ENCODE measurements around the gene ZFR.
"Not testable (repeated sequence)": the region's sequence is repeated elsewhere in the genome, so short reads cannot be mapped to it uniquely, and the experiment has no call there.

The ZFR gene

DNA sequence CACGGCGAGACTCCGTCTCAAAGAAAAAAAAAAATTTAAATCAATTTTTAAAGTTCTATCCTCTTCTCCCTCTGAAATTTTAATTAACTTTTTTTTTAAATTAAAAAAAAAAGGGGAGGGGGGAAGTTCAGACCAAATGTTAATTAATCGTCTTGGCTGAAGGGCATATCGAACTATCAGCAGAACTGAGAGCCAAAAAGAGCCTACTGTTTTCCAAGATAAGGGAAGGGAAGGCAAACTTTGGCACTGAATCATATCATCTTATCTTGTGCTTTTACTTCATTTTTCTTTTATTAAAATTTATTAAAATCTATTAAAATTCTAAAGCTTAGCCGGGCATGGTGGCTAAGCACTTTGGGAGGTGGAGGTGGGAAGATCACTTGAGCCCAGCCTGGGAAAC is 85.9 kb downstream of the ZFR start:
- no peak for DNase-seq (ENCODE audit: low spot score)

DNA sequence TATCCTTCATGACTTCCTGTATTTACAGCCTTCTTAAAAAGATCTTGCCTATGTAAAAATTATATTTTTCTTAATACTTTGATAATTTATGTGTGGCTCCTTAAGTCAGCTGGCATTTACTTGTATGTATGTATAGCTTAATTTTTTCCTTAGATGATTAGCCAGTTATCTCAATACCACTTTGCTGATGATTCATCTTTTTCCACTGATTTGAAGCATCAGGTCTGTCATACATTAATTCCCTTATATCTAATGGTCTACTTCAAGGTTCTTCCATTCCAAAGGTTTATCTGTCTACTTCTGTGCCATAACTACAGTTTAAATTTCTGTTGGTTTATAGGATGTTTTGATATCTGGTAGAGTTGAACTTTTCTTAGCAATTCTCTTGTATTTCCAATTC is 86.9 kb downstream of the ZFR start:
- no peak for DNase-seq (ENCODE audit: low spot score)

DNA sequence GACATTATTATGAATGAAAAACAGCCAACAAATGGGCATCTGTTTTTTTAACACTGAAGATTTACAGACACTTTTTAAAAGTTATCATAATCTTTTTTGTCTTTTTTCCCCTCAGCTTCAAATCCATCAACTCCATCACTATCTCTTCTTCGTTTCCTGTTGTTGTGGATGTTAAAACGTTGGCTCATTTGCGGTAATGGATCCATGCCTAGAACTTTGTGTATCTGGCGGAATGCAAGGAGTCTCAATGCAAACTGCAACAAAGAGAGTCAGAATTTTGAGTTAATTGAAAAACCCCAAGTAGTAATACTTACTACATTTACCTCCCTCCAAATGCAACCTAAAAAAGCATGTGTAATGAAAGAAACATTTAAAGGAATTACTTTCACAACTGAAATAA is 88.9 kb downstream of the ZFR start:
- DNase-seq (ENCODE audit: low spot score): no peak

DNA sequence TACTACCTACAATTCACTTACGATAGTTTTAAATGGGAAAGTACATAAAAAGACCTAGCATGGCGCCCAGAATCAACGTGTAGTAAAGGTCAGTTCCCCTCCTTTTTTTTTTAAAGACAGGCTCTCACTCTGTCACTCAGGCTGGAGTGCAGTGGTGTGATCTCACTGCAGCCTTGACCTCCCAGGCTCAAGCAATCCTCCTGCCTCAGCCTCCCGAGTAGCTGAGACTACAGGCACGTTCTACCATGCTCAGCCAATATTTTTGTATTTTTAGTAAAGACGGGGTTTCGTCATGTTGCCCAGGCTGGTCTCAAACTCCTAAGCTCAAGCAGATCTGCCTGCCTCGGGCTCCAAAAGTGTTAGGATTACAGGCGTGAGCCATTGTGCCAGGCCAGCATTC is 91.1 kb downstream of the ZFR start:
- DNase-seq (ENCODE audit: low spot score): no peak

DNA sequence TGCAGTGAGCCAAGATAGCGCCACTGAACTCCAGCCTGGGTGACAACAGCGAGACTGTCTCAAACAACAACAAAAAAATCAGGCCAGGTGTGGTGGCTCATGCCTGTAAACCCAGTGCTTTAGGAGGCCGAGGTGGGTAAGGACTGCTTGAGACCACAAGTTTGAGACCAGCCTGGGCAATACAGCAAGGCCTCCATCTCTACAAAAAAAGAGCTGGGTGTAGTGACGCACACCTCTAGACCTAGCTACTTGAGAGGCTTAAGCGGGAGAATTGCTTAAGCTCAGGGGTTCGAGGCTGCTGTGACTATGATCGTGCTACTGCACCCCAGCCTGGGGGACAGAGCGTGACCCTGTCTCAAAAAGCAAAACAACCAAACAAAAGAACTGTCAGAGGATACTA is 91.9 kb downstream of the ZFR start:
- DNase-seq (ENCODE audit: low spot score): no peak

DNA sequence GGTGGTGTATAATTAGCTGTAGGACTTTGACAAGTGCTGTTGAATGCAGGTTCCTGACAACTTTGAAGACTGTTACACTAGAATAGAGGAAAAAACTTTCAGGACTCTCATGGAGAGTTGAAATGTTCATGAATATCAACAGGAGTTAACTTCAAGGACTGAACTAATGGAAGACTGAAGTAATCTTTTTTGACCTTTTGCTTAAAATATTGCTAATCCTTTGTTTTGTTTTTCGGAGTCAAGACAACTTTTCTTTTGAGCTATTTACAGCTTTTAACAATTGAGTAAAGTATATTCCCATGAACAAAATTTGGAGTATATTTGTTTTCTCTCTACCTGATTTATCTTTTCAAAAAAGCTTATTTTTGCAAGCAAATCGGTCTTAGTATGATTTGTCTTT is 97.7 kb downstream of the ZFR start:
- DNase-seq (ENCODE audit: low spot score): no peak

DNA sequence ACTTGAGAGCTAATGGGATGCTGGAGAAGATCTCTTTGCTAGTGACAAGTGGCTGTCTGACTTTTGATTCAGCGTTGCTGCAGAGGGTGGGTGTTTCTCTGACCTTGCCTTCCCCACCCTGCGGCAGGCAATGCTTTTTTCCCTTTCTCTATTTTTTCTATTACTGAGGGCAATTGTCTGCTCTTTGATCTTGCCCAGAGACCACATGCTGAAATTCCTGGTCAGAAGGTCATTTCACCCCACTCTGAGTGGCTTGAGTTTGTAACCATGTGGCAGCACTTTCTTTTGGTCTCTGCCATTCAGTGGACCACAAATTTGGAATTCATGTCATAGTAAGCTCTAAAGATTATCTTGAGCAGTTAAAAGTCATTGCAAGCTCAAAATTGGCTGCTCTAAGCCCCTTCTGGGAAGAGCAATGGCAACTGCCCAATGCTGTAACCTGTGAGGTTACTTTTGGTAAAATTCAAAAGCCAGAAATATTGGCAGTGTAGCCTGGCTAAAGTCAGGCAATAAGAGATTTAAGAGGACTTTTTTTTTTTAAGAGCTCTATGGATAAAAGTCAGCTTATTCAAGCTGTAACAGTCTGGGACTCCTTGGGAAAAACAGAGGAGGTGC is 101.4 kb downstream of the ZFR start:
- no peak for DNase-seq (ENCODE audit: low spot score)

DNA sequence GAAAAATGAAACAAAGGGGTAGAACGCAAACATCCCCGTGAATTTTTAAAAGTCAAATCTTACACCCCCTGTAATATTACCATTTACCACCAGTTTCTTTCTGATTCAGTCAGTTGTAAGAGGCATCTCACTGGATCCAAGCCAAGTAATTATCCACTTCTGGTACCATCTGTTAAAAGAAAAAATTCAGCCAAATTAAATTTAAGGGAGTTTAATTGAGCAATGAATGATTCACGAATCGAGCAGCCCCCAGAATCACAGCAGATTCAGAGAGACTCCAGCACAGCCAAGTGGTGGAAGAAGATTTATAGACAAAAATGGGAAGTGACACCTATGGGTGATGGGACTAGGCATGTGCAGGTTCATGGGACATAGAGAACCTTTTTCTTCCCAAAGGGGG is 101.9 kb downstream of the ZFR start:
- no peak for DNase-seq (ENCODE audit: low spot score)

DNA sequence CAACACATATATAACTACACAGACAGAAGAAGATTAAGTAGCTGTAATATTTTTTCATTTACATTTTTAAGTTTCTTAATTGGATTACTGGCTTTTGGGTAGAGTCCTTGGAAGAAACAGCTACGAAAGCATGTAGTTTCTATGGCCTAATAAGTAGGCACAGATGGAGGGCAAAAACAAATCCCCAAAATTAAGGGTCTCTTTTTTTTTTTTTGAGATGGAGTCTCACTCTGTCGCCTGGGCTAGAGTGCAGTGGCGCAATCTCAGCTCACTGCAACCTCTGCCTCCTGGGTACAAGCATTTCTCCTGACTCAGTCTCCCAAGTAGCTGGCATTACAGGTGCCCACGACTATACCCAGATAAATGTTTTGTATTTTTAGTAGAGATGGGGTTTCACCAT is 104.7 kb downstream of the ZFR start:
- no peak for DNase-seq (ENCODE audit: low spot score)

DNA sequence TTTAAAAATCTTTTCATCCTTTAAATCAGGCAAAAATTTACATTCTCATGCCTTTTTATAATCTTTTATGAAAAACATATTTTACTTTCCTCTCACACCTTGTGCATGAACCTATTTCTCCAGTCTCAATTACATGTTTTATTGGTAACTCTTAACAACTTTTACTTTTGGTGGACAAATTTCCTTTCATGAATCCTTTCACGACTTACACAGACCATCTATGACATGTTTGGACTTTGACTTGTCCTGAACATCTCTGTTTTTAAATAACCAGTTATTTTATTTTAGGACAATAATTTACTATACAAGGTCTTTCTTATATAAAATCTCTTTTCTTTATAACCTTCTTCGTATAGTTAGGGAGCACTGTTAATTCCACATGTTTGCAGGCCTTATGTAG is 105.3 kb downstream of the ZFR start:
- DNase-seq (ENCODE audit: low spot score): peak; percentile 50

DNA sequence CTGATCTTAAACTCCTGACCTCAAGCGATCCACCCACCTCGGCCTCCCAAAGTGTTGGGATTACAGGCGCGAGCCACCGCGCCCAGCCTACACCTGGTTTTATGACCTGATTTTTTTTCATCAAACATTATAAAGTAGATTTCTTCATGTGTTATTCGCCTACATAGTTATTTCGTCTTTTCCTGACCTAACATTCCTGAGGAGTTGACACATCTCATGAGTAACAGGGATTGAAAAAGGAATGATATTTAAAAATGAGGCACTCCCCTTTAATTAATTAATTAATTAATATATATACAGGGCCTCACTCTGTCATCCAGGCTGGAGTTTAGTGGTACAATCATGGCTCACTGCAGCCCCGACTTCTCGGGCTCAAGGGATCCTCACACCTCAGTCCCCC is 111.6 kb downstream of the ZFR start:
- no peak for DNase-seq (ENCODE audit: low spot score)

DNA sequence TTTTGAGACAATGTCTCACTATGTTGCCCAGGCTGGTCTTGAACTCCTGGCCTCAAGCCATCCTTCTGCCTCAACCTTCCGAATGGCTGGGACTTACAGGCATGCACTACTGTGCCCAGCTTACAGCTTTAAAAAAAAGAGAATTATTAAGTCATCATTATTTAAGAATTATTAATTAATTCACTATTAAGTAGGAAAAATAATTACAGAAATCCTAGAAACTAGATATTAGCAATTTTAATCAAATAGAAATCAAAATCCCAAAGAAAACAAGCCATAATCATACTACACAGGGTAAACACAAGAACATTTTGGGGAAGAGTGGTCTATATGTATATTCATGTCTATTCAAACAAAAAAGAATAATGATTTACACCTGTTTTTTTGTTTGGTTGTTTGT is 112.2 kb downstream of the ZFR start:
- DNase-seq (ENCODE audit: low spot score): no peak

DNA sequence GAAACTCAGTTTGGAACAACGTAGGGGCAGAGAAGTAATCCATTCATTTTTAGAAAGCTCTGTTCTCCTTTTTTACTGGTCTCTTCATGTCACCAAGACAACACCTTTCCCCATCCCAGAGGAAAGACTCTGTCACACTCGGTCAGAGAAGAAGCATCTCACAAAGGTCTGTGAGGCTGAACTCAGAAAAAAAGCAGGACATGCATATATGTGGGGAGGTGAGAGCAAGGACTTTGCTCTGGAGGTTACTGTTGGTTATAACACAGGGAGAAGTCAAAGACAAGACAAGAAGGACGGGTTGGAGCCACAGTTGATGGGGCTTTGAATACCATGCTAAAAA is 112.6 kb downstream of the ZFR start:
- DNase-seq (ENCODE audit: low spot score): no peak

DNA sequence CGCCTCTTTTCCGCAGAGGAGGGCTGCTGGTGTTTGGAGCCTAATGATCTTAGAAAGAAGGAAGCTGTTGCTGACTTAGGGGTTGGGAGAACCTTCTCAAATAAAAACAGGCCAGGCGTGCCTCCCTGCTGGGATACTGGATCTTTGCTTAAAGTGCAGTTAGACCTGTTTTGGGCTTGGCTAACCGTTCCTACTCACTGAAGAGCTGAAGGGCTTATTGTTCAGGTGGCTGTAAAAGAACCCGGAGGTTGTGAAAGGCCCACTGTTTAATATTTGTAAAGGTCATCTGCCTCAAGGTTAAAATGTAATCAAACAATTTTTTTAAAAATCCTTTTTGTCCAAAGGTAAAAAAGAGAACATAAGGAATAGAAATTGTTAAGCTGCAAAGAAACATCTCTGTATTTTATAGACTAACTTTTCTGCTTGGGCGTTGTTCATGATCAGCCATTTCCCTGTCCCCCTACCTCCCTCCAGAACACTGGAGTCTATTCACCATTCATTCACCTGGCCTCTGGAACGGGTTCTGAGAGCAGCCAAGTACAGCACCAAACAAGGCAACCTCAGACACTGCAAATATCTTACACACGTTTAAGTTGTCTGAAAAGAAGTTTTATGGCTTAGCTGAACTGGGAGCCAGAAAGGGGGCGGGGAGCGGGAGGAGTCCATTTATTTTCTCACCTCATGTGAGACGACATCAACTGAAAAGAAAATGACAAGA is 113.2 kb downstream of the ZFR start:
- DNase-seq (ENCODE audit: low spot score): no peak

DNA sequence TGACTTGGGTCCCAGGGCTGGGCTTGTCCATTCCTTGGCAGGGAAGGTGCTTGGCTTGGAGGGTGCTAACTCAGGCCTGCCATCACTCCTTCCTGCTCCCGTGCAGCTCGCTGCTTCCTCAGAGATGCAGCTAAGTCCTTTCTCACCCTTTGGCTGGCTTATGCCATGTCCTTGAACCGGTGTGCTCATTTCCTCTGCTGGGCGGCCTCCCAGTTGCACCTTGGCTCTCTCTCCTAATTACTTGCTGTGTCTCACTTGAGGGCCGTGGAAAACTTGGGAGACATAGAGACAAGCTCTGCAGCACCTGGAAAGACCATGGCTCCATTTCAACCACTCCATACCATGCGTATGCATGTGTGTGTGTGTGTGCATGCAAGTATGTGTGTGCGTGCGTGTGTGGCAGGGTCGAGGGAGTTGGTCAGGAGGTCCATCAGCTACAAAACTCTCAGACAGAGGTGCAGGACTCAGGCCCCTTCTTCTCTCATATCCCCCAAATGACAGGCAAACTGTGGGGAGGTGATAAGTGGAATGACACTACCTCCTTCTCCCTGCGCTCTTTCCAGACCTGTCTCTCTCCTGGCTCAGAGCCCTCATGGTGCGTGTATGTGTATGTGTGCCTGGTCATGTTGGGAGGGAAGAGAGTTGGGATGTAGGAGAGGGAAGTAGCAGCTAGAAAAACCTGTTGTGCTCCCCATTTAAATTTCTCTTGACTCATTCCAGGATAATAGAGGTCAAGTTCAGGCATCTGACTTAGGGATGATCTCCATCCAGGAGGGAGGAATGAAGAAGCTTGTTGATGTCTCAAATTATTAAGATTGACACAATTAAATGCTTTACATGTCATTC is 114.2 kb downstream of the ZFR start:
- no peak for DNase-seq (ENCODE audit: low spot score)

DNA sequence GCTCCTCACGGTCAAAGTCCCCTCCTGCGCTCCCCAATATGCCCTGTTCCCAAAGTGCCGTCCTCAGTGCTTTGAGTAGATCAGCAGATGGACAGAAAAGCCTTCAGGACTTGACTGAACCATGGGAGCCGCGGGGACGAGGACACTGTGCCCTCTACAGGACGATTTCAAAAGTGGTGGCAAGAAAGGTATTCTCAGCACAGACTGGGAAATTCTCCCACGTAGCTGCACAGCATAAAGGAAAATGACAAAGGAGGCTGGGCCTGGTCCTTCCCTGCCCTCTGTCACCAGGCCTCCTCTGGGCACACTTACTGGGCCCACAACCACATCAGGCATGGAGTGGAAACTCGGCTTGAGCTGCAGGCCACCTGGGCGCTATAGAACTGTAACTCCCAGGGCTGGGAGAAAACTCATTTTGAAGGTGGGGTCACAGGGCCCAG is 115.1 kb downstream of the ZFR start:
- DNase-seq (ENCODE audit: low spot score): peak; percentile 72

DNA sequence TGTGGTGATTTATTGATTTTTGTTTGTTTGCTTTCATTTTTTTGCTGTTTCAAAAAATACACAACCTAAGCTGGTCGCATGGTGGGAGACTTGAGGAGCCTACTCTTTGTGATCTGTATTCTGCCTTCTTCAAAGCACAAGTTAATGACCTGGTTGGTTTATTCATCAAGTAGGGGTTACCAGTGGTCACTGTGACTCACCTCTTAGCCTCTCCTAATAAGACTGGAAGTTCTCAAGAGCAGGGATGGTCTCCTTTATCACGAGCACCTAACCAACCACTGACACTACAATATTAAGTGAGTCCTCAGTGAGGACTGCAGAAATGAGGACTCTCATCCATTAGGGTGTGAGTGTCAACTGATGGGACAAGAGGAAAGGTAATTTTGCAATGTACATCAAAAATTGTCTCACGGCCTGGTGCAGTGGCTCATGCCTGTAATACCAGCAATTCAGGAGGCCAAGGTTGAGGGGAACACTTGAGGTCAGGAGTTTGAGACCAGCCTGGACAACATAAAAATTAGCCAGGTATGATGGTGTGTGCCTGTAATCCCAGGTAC is 118.2 kb downstream of the ZFR start:
- DNase-seq (ENCODE audit: low spot score): peak; percentile 45

DNA sequence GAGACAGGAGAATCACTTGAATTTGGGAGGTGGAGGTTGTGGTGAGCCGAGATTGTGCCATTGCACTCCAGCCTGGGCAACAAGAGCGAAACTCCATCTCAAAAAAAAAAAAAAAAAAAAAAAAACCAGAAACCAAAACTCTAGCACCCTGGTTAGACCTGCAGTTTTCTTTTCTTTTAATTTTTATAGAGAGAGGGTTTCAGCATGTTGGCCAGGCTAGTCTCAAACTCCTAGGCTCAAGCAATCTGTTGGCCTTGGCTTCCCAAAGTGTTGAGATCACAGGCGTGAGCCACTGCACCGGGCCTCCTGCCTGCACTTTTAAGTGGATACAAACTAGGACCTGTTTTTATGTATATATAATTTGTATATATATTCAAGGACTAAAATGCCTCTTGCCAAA is 118.9 kb downstream of the ZFR start:
- DNase-seq (ENCODE audit: low spot score): no peak

DNA sequence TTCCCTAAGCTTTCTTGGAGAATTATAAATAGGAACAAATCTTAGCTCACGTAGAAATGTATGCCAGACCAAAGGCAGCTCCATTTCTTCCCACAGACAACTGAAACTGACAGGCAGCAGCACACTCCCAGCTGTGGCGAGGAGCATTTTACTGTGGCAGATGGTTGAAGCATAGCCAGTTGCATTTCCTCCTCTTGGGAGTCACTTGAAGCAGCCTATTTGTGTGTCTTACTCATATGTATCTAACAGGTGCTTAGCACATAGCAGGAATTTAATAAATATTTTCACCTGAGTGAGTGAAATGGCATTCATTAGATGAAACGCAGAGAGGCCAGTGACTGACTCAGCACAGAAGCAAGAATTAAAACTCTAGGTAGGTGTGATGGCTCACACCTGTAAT is 119.5 kb downstream of the ZFR start:
- DNase-seq (ENCODE audit: low spot score): no peak

DNA sequence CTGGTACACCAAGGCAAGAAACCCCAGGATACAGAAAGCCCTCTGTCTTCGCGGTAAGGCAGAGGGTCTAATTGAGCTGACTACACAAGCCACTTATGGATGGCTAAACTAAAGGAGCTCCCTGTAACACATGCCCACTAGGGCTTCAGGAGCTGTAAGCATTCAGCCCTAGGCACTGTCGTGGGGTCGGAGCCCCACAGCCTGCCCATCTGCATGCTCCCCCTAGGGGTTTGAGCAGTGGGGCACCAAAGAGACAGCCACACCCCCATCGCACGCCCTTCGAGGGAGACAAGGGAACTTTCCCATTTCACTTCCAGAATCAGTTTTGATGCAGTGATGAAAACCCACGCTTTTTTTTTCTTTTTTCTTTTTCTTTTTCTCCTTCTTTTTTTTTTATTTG is 120.8 kb downstream of the ZFR start:
- DNase-seq (ENCODE audit: low spot score): no peak

DNA sequence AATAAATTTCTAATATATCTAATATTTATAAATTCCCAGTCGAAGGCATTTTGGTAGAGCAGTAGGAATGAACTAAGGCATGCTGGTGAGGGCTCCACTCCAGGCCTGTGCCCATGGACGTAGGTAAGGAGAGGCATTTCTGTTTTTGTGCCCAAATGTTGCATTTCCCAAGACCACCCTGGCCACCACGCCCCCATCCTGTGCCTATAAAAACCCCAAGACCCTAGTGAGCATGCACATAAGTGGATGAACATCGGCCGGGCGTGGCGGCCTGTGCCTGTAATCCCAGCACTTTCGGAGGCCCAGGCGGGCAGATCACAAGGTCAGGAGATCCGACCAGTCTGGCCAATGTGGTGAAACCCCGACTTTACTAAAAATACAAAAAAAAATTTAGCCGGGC is 121.7 kb downstream of the ZFR start:
- DNase-seq (ENCODE audit: low spot score): no peak

DNA sequence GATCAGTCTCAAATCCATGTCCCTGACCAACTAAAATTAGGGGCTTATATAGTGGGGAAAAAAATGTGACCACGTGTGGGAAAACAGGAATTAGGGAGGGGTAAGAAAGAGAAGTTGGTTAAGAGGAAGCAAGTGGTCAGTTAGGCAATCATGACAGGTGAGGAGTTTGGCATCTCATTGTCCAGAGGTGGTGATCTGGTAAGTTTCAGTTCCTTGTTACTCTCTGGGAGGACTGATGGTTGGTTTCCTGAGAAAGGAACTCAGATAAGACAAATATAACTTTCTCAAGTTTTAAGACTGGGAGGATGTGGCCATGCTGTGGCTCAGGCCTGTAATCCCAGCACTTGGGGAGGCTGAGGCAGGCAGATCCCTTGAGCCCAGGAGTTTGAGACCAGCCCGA is 122.8 kb downstream of the ZFR start:
- DNase-seq (ENCODE audit: low spot score): not testable (repeated sequence)

DNA sequence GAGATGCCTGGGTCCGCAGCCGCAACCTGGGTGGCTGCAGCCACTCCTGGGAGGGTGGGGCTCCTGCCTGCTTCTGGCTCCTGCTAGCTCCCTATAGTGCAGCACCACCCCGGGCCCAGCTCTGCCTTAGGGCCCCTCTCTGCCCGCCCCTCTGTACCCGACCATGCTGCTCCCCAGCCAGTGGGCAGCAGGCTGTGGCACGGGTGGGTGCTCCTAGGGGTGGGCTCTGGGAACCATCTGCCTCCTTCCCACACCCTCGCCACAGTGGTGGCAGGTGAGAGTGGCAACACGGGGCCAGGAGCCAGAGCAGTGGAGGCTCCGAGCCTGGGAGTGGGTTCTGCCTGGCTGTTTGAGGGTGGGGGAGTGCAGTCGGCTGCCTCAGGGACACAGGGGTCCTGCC is 124.0 kb downstream of the ZFR start:
- DNase-seq (ENCODE audit: low spot score): no peak
